GM12892 (cell line): Measurements from ENCODE around the gene ADAM23.

Source experiments
- POLR2A ChIP-seq: IDR thresholded peaks from 2 replicates; pipeline ENCODE4 v1.6.1; 2011; ENCODE audit warnings: low read depth, low read length, control low read depth
- TAF1 ChIP-seq: IDR thresholded peaks from 2 replicates; pipeline ENCODE4 v1.6.1; 2011; ENCODE audit warnings: low read depth, mild to moderate bottlenecking, control low read depth, low read length, borderline replicate concordance

DNA sequence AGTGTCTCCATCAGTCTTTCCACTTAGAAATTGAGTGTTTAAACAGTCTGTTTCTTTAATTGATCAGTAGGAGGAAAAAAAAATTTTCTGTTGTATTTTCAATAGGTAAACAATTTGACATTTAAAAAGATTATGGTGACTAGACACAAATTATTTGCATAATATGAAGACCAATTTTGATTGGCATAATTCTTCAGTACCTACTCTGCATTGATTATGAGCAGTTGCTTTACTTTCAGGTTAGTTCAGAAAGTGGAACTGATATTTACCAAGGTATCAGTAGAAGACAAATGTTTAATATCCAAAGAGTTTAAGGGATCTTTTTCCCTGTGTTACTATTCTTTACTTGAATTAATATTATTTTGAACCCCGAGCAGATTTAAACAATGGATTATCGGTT, 2.6 kb downstream of the ADAM23 start:
- TF ChIP-seq POLR2A: no peak
- no peak for TF ChIP-seq TAF1
